Peyer's patch (tissue), 4 donors: ENCODE measurements around the gene GPHB5.

Source experiments
- CTCF ChIP-seq, 6 experiments: fragments of 450-650 bp in 4 of 6; fragments of 200-600 bp in 2 of 6; sonication (generic) in 1 of 6; IDR thresholded peaks; one replicate each; pipeline ENCODE4 v1.5.1; 2017 to 2019; ENCODE audit warnings: antibody characterized with exemption in 6 of 6, mild to moderate bottlenecking in 3 of 6, moderate library complexity in 1 of 6
- POLR2A ChIP-seq, 2 donors: fragments of 450-650 bp; IDR thresholded peaks; one replicate each; pipeline ENCODE4 v1.5.1; 2017; ENCODE audit warnings: antibody characterized with exemption in 2 of 2, mild to moderate bottlenecking in 2 of 2, moderate library complexity in 2 of 2

GRCh38 chr14:63326840-63327239 lies 8.1 kb upstream of the GPHB5 start:
- TF ChIP-seq CTCF (IDR thresholded peaks at IDR 0.05) (no peak), POLR2A (IDR thresholded peaks at IDR 0.05) (no peak)
